Esophagus muscularis mucosa (tissue), 4 donors: ENCODE results near the gene MYO1E.

Experiments
- CTCF ChIP-seq, 3 experiments: fragments of 200-600 bp in 2 of 3; fragments of 450-650 bp in 1 of 3; sonication (generic) in 2 of 3; IDR thresholded peaks; one replicate each; pipeline ENCODE4 v1.5.1; 2017 to 2019; ENCODE audit warnings: antibody characterized with exemption in 3 of 3, mild to moderate bottlenecking in 2 of 3, moderate library complexity in 1 of 3
- EP300 ChIP-seq: sonication (generic); formaldehyde crosslinking; IDR thresholded peaks from one replicate; pipeline ENCODE4 v1.6.1; 2017; ENCODE audit warnings: antibody characterized with exemption
- POLR2A ChIP-seq: fragments of 450-650 bp; IDR thresholded peaks from one replicate; pipeline ENCODE4 v1.6.1; 2017; ENCODE audit warnings: antibody characterized with exemption, moderate library complexity, mild to moderate bottlenecking, low read depth
- POLR2AphosphoS5 ChIP-seq, 2 donors: sonication (generic); formaldehyde crosslinking; IDR thresholded peaks; one replicate each; pipeline ENCODE4 v1.6.1; 2017; ENCODE audit warnings: antibody characterized with exemption in 2 of 2

GRCh38 chr15:59369597-59369996 is 3.1 kb downstream of the MYO1E start:
- no peak for TF ChIP-seq CTCF (IDR thresholded peaks at IDR 0.05)
- TF ChIP-seq EP300 = no peak
- no peak for TF ChIP-seq POLR2A
- no peak for TF ChIP-seq POLR2AphosphoS5 (IDR thresholded peaks at IDR 0.05)
